H1 (cell line): ENCODE data around the gene SCAMP4. TPM values are rescaled to one million over a fixed set of nuclear protein-coding genes. Genes with fewer than 3 reads are reported as not detected.

ENCODE experiments used
- KDM5A ChIP-seq: fragments of 200-600 bp; IDR thresholded peaks from 2 replicates; pipeline ENCODE4 v1.7.1; 2012; ENCODE audit warnings: mild to moderate bottlenecking, low read length, inconsistent platforms, mixed read lengths
- polyA plus RNA-seq, 7 experiments: library from polyadenylated mRNA; depleted of rRNA in 3 of 7; stranded (reverse) in 5 of 7; unstranded in 2 of 7; fragments of >200 nt in 5 of 7; fragments of 200-250 nt in 2 of 7; gene quantifications; 1 replicate in 5 of 7; 2 replicates in 1 of 7; 4 replicates in 1 of 7; pipeline versions ENCODE4 v1.2.1 to v1.2.3, GENCODE V29; 2011 to 2013; ENCODE audit warnings: missing spikeins in 2 of 7, mixed read lengths in 2 of 7
- total RNA-seq: library from RNA; stranded (reverse); fragmentation: NEBNext Ultra II Directional; extraction: Animal tissue kit (Norgen Biotek cat#: 25700); gene quantifications from 2 replicates; pipeline ENCODE4 v1.2.1, GENCODE V29; 2021

Gene SCAMP4
- total and polyA plus RNA-seq, 2 of the 8 experiments (the other 6 are each of a cell fraction or from before 2014, with no cell fraction given) = 17.1 to 61.4 TPM

GRCh38 chr19:1921825-1922224 lies 16.6 kb downstream of the SCAMP4 start (continued):
- no peak for TF ChIP-seq KDM5A
